Dedifferentiated amniotic fluid mesenchymal stem cell (primary cell): ENCODE measurements around the gene P2RX2.
"Not testable (repeated sequence)": the region's sequence is repeated elsewhere in the genome, so short reads cannot be mapped to it uniquely, and the experiment has no call there.

Experiments used
- DNase-seq: peaks from one replicate; pipeline ENCODE4 v3.0.0-alpha.2; 2016; ENCODE audit errors: extremely low spot score

P2RX2 gene

GRCh38 chr12:132583736-132584135 lies 34.8 kb upstream of the P2RX2 start:
- no peak for DNase-seq

GRCh38 chr12:132584429-132584828 lies 34.1 kb upstream of the P2RX2 start:
- no peak for DNase-seq

GRCh38 chr12:132585177-132585576 lies 33.4 kb upstream of the P2RX2 start:
- no peak for DNase-seq

GRCh38 chr12:132586929-132587328 lies 31.6 kb upstream of the P2RX2 start:
- no peak for DNase-seq

- no peak for DNase-seq
Observed at GRCh38 chr12:132587781-132588180, 30.8 kb upstream of the P2RX2 start.

GRCh38 chr12:132588319-132588718 lies 30.3 kb upstream of the P2RX2 start:
- DNase-seq: no peak

- no peak for DNase-seq
Observed at GRCh38 chr12:132588821-132589669, 29.5 kb upstream of the P2RX2 start.

- DNase-seq: no peak
Observed at GRCh38 chr12:132591107-132591935, 27.3 kb upstream of the P2RX2 start.

GRCh38 chr12:132592282-132592970 lies 26.1 kb upstream of the P2RX2 start:
- no peak for DNase-seq

GRCh38 chr12:132593071-132593470 lies 25.5 kb upstream of the P2RX2 start:
- DNase-seq: no peak

GRCh38 chr12:132593521-132593920 lies 25.1 kb upstream of the P2RX2 start:
- DNase-seq: no peak

- peak; percentile 67 for DNase-seq
Observed at GRCh38 chr12:132593938-132594358, 24.6 kb upstream of the P2RX2 start.

- DNase-seq: no peak
Observed at GRCh38 chr12:132595183-132595582, 23.4 kb upstream of the P2RX2 start.

- DNase-seq: no peak
Observed at GRCh38 chr12:132596016-132596415, 22.6 kb upstream of the P2RX2 start.

- no peak for DNase-seq
Observed at GRCh38 chr12:132597333-132598316, 21.0 kb upstream of the P2RX2 start.

- not testable (repeated sequence) for DNase-seq
Observed at GRCh38 chr12:132599502-132599901, 19.1 kb upstream of the P2RX2 start.

- no peak for DNase-seq
Observed at GRCh38 chr12:132600048-132601032, 18.2 kb upstream of the P2RX2 start.

- no peak for DNase-seq
Observed at GRCh38 chr12:132601171-132601883, 17.2 kb upstream of the P2RX2 start.

- DNase-seq: no peak
Observed at GRCh38 chr12:132602572-132603239, 15.9 kb upstream of the P2RX2 start.
